IMR-90 (cell line): ENCODE results near the gene KIF21A. TPM values are rescaled to one million over a fixed set of nuclear protein-coding genes. Genes with fewer than 3 reads are reported as not detected.

Experiments
- ATAC-seq: fragments of 200-7000 bp; cut with Tn5 transposase; 2 replicates; pipeline ENCODE4 v1.9.1; 2020; ENCODE audit warnings: low read depth, mild to moderate bottlenecking, moderate library complexity
- BruUV-seq: library from RNA; stranded (reverse); fragments of 400-500 nt; replicated peaks from 2 replicates; lab custom pipeline; 2021; lab: Mats Ljungman, UMichigan
- CTCF ChIA-PET: fragments of 300-600 bp; formaldehyde crosslinking; extraction: SDS; loops from one replicate; lab custom pipeline; 2021; ENCODE audit warnings: antibody characterized with exemption; lab: Yijun Ruan, JAX
- POLR2A ChIA-PET: fragments of 300-600 bp; sonication (Branson Sonifier 250); formaldehyde crosslinking; loops from one replicate; lab custom pipeline; 2022; ENCODE audit warnings: antibody characterized with exemption; ENCODE audit not compliant: unreplicated experiment; lab: Charles Lee
- DNase-seq: peaks from one replicate; pipeline ENCODE4 v3.0.0; 2013
- H2AFZ ChIP-seq: replicated peaks from 2 replicates; pipeline ENCODE3; 2013; ENCODE audit warnings: low read length, mild to moderate bottlenecking; ENCODE audit not compliant: poor library complexity
- H2AK5ac ChIP-seq: 2 replicates; pipeline ENCODE4 v1.6.1; 2013; ENCODE audit warnings: low read depth, low read length, inconsistent platforms
- H2AK9ac ChIP-seq: replicated peaks from 2 replicates; pipeline ENCODE3; 2013; ENCODE audit warnings: mild to moderate bottlenecking, low read depth, low read length, moderate library complexity; ENCODE audit not compliant: poor library complexity
- H2BK120ac ChIP-seq: 2 replicates; pipeline ENCODE4 v1.6.1; 2013; ENCODE audit warnings: low read depth, low read length, inconsistent platforms
- H2BK15ac ChIP-seq: 3 replicates; pipeline ENCODE4 v1.6.1; 2013; ENCODE audit warnings: low read depth, low read length, inconsistent platforms
- H2BK20ac ChIP-seq: 2 replicates; pipeline ENCODE4 v1.6.1; 2013; ENCODE audit warnings: low read depth, mild to moderate bottlenecking, inconsistent platforms, low read length, moderate library complexity
- H2BK5ac ChIP-seq: 2 replicates; pipeline ENCODE4 v1.6.1; 2013; ENCODE audit warnings: mild to moderate bottlenecking, low read depth, low read length, inconsistent platforms; ENCODE audit not compliant: poor library complexity, severe bottlenecking
- H3K14ac ChIP-seq: replicated peaks from 2 replicates; pipeline ENCODE4 v1.6.1; 2013; ENCODE audit warnings: low read depth, low read length, inconsistent platforms
- H3K18ac ChIP-seq: 2 replicates; pipeline ENCODE4 v1.6.1; 2013; ENCODE audit warnings: low read depth, low read length, control low read depth
- H3K23ac ChIP-seq: 2 replicates; pipeline ENCODE4 v1.6.1; 2013; ENCODE audit warnings: low read depth, low read length, inconsistent platforms
- H3K27ac ChIP-seq: 2 replicates; pipeline ENCODE4 v1.5.1; 2013; ENCODE audit warnings: mild to moderate bottlenecking, control low read depth, low read length; ENCODE audit not compliant: insufficient read depth
- H3K27me3 ChIP-seq: 2 replicates; pipeline ENCODE4 v1.6.1; 2013; ENCODE audit warnings: low read length; ENCODE audit not compliant: control insufficient read depth, insufficient read depth
- H3K36me3 ChIP-seq: 2 replicates; pipeline ENCODE4 v1.6.1; 2013; ENCODE audit warnings: low read length, mixed read lengths; ENCODE audit not compliant: control insufficient read depth, insufficient read depth
- H3K4ac ChIP-seq: 2 replicates; pipeline ENCODE4 v1.6.1; 2013; ENCODE audit warnings: low read depth, low read length, inconsistent platforms
- H3K4me1 ChIP-seq: 2 replicates; pipeline ENCODE4 v1.6.1; 2013; ENCODE audit warnings: low read length, mixed read lengths; ENCODE audit not compliant: control insufficient read depth, insufficient read depth
- H3K4me2 ChIP-seq: 2 replicates; pipeline ENCODE4 v1.6.1; 2013; ENCODE audit warnings: low read depth, mild to moderate bottlenecking, control low read depth, low read length, moderate library complexity
- H3K4me3 ChIP-seq: 2 replicates; pipeline ENCODE4 v1.5.1; 2013; ENCODE audit warnings: low read depth, mild to moderate bottlenecking, control low read depth, low read length, moderate library complexity; ENCODE audit not compliant: insufficient read depth
- H3K56ac ChIP-seq: 2 replicates; pipeline ENCODE4 v1.6.1; 2013; ENCODE audit warnings: low read length, inconsistent platforms; ENCODE audit not compliant: insufficient read depth; ENCODE audit errors: extremely low read depth
- H3K79me1 ChIP-seq, 2 experiments: 2 replicates each; pipeline ENCODE4 v1.6.1; 2013; ENCODE audit warnings: low read length in 2 of 2, inconsistent platforms in 1 of 2, low read depth in 1 of 2
- H3K9ac ChIP-seq: 2 replicates; pipeline ENCODE4 v1.6.1; 2013; ENCODE audit warnings: low read depth, low read length, control low read depth
- H3K9me1 ChIP-seq: 2 replicates; pipeline ENCODE4 v1.6.1; 2013; ENCODE audit warnings: low read length, inconsistent platforms; ENCODE audit not compliant: insufficient read depth
- H3K9me3 ChIP-seq: 2 replicates; pipeline ENCODE4 v1.6.1; 2013; ENCODE audit warnings: low read length; ENCODE audit not compliant: control insufficient read depth, insufficient read depth
- H4K20me1 ChIP-seq: 2 replicates; pipeline ENCODE4 v1.6.1; 2013; ENCODE audit warnings: low read length, inconsistent platforms; ENCODE audit not compliant: insufficient read depth
- H4K5ac ChIP-seq: 2 replicates; pipeline ENCODE4 v1.6.1; 2013; ENCODE audit warnings: mild to moderate bottlenecking, low read depth, low read length, control low read depth
- H4K8ac ChIP-seq, 2 experiments: 2 replicates each; pipeline ENCODE4 v1.6.1; 2013; ENCODE audit warnings: low read depth in 2 of 2, low read length in 2 of 2, control low read depth in 1 of 2, inconsistent platforms in 1 of 2
- H4K91ac ChIP-seq: 2 replicates; pipeline ENCODE4 v1.6.1; 2013; ENCODE audit warnings: low read depth, low read length, inconsistent platforms; ENCODE audit not compliant: insufficient read depth
- BHLHE40 ChIP-seq: fragments of 150-350 bp; IDR thresholded peaks from 2 replicates; pipeline ENCODE4 v1.6.1; 2016; ENCODE audit warnings: mild to moderate bottlenecking, low read depth, low read length
- CEBPB ChIP-seq: IDR thresholded peaks from 2 replicates; pipeline ENCODE4 v1.6.1; 2012; ENCODE audit warnings: low read depth, low read length, improper control_type of control experiment
- CHD1 ChIP-seq: IDR thresholded peaks from 2 replicates; pipeline ENCODE4 v1.6.1; 2012; ENCODE audit warnings: low read depth, low read length, improper control_type of control experiment
- CTCF ChIP-seq: conservative IDR thresholded peaks from 2 replicates; pipeline ENCODE4 v1.5.1; 2012; ENCODE audit warnings: mild to moderate bottlenecking, low read depth, low read length, improper control_type of control experiment
- FOS ChIP-seq: fragments of 150-350 bp; IDR thresholded peaks from 2 replicates; pipeline ENCODE4 v1.6.1; 2016; ENCODE audit warnings: low read depth, low read length
- MAFK ChIP-seq: IDR thresholded peaks from 2 replicates; pipeline ENCODE4 v1.6.1; 2012; ENCODE audit warnings: low read depth, low read length, improper control_type of control experiment
- MAZ ChIP-seq: IDR thresholded peaks from 2 replicates; pipeline ENCODE4 v1.6.1; 2012; ENCODE audit warnings: low read depth, mild to moderate bottlenecking, low read length, improper control_type of control experiment, moderate library complexity, borderline replicate concordance
- MXI1 ChIP-seq: IDR thresholded peaks from 2 replicates; pipeline ENCODE4 v1.6.1; 2012; ENCODE audit warnings: low read depth, mild to moderate bottlenecking, low read length, moderate library complexity, borderline replicate concordance
- NFE2L2 ChIP-seq: fragments of 150-350 bp; IDR thresholded peaks from 2 replicates; pipeline ENCODE4 v1.6.1; 2016; ENCODE audit warnings: low read depth, mild to moderate bottlenecking, low read length
- POLR2A ChIP-seq: IDR thresholded peaks from 2 replicates; pipeline ENCODE4 v1.6.1; 2012; ENCODE audit warnings: mild to moderate bottlenecking, low read depth, low read length
- RAD21 ChIP-seq: IDR thresholded peaks from 2 replicates; pipeline ENCODE4 v1.6.1; 2012; ENCODE audit warnings: low read length, improper control_type of control experiment
- RCOR1 ChIP-seq: IDR thresholded peaks from 2 replicates; pipeline ENCODE4 v1.6.1; 2012; ENCODE audit warnings: mild to moderate bottlenecking, low read length, improper control_type of control experiment; ENCODE audit not compliant: insufficient replicate concordance
- RFX5 ChIP-seq: IDR thresholded peaks from 2 replicates; pipeline ENCODE4 v1.8.0; 2012; ENCODE audit warnings: low read depth, mild to moderate bottlenecking, low read length, moderate library complexity
- SMC3 ChIP-seq: fragments of 150-350 bp; IDR thresholded peaks from 2 replicates; pipeline ENCODE4 v1.6.1; 2016; ENCODE audit warnings: low read depth, mild to moderate bottlenecking, antibody characterized with exemption, low read length, moderate library complexity
- USF2 ChIP-seq: fragments of 150-350 bp; IDR thresholded peaks from 2 replicates; pipeline ENCODE4 v1.6.1; 2017; ENCODE audit warnings: mild to moderate bottlenecking, antibody characterized with exemption, low read length, low read depth
- WGBS, 2 experiments: methylation state at CpG; one replicate each; pipeline versions ENCODE4 v1.1.5 to v1.1.7; 2013; ENCODE audit warnings: missing lambda C conversion rate in 2 of 2; ENCODE audit not compliant: insufficient read length in 1 of 2; ENCODE audit errors: extremely low coverage in 2 of 2; 5-methylcytosine and 5-hydroxymethylcytosine counted together
- dilution Hi-C: fragments of 300-500 bp; cut with HindIII; formaldehyde crosslinking; loops from one replicate; pipeline ENCODE4 v1.14.3; 2018; ENCODE audit warnings: low sequenced_read_pairs; ENCODE audit not compliant: unreplicated experiment
- in situ Hi-C: fragments of 300-500 bp; cut with MboI; formaldehyde crosslinking; loops from 3 replicates; pipeline ENCODE4 v1.14.3; 2019; ENCODE audit warnings: low sequenced_read_pairs, inconsistent platforms, mixed read lengths
- intact Hi-C: fragments of 100-400 bp; cut with micrococcal nuclease; formaldehyde crosslinking; loops from 2 replicates; pipeline ENCODE4 v1.10.0; 2022
- polyA plus RNA-seq, 3 experiments: library from polyadenylated mRNA; depleted of rRNA; stranded (reverse); fragments of >200 nt; gene quantifications; 2 replicates each; pipeline ENCODE4 v1.2.3, GENCODE V29; 2012; ENCODE audit warnings: low replicate concordance in 1 of 3
- total RNA-seq: library from RNA; depleted of rRNA; stranded (reverse); fragments of >200 nt; gene quantifications from 2 replicates; pipeline ENCODE4 v1.2.3, GENCODE V29; 2012
- TF ChIP-seq, protein P1 (sequence below): fragments of 150-350 bp; IDR thresholded peaks from 2 replicates; pipeline ENCODE4 v1.6.1; 2016; ENCODE audit warnings: low read depth, mild to moderate bottlenecking, low read length, moderate library complexity, borderline replicate concordance

Gene KIF21A
- total and polyA plus RNA-seq, 2 of the 4 experiments (the other 2 are of a cell fraction): 0.38 to 1.1 TPM

DNA sequence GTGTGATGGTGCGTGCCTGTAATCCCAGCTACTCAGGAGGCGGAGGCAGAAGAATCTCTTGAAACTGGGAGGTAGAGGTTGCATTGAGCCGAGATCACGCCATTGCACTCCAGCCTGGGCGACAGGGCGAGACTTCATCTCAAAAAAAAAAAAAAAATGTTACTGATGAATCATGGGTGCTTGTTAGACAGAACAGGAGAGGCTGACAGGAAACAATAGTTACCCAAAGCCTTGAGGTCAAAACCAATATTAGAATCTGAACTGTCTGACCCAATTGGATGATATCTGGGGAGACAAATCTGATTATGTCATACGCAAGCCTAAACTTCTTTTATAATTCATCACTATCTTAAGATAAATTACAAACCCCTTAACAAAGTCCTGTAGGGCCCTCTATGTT, 40.7 kb upstream of the KIF21A start (continued):
- no peak for TF ChIP-seq FOS

DNA sequence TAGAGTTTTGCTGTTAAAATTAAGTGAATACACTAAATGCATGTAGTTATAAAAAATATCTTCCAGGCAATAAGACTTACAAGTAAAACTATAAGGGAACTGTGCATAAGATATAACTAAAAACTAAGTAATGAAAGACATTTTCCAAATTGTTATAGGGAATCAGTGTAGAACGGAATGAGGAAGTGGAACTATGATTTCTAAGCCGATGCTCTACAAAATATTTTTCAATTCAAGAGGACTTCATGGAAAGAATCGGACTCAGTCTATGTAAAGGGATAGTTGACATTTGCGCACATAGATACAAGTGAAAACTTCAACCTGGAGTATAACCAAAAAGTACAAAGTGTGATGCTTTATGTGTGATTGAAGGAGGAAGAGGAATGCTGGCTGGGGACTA, 40.1 kb upstream of the KIF21A start:
- Histone ChIP-seq H3K18ac (no peak overlapping the region), H3K4me1 (no peaks in the 10 kb centered on the region), H2BK20ac (no peak overlapping the region), H3K9me1 (no peaks in the 10 kb centered on the region), H2AK5ac (no peak overlapping the region), H3K9me3 (0 out of 2 replicates have a peak, but pooled peaks cover 2% of the 10 kb centered on the region), H3K9ac (no peak overlapping the region), H4K91ac (no peak overlapping the region), H2AK9ac (no peak overlapping the region), H3K56ac (no peak overlapping the region), H4K5ac (no peak overlapping the region), H3K27ac (no peak overlapping the region), H2BK120ac (no peak overlapping the region), H3K14ac (no peak overlapping the region), H3K79me1 (no peaks in the 10 kb centered on the region), H3K36me3 (no peaks in the 10 kb centered on the region), H3K4ac (no peak overlapping the region), H3K27me3 (no peaks in the 10 kb centered on the region), H2BK5ac (no peak overlapping the region), H2BK15ac (no peak overlapping the region), H4K20me1 (no peaks in the 10 kb centered on the region), H3K4me2 (no peak overlapping the region), H3K4me3 (no peak overlapping the region), H4K8ac (no peak overlapping the region), H2AFZ (no peak overlapping the region), H3K23ac (no peak overlapping the region)
- intact Hi-C loops: no loop called here
- POLR2A ChIA-PET: no interaction called here
- no CpG with 5 or more reads among the region's 4 CpGs for WGBS, 2 experiments
- BruUV-seq: no TSS peak
- DNase-seq (no peak), ATAC-seq (no peak)
- dilution Hi-C loops: no loop called here
- CTCF ChIA-PET: no interaction called here
- in situ Hi-C loops: no loop called here
- no peak for TF ChIP-seq MAFK
- TF ChIP-seq CTCF: no peak
- TF ChIP-seq RCOR1: no peak
- no peak for TF ChIP-seq SMC3
- TF ChIP-seq FOS: no peak
- no peak for TF ChIP-seq CEBPB
- TF ChIP-seq POLR2A: no peak
- TF ChIP-seq RFX5: no peak
- TF ChIP-seq NFE2L2: no peak
- TF ChIP-seq MXI1: no peak
- TF ChIP-seq RAD21: no peak
- TF ChIP-seq USF2: no peak
- TF ChIP-seq MAZ: no peak
- no peak for TF ChIP-seq CHD1
- TF ChIP-seq, protein P1, sequence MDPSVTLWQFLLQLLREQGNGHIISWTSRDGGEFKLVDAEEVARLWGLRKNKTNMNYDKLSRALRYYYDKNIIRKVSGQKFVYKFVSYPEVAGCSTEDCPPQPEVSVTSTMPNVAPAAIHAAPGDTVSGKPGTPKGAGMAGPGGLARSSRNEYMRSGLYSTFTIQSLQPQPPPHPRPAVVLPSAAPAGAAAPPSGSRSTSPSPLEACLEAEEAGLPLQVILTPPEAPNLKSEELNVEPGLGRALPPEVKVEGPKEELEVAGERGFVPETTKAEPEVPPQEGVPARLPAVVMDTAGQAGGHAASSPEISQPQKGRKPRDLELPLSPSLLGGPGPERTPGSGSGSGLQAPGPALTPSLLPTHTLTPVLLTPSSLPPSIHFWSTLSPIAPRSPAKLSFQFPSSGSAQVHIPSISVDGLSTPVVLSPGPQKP: no peak
- no peak for TF ChIP-seq BHLHE40
